Stomach (tissue), 9 donors: ENCODE measurements around the gene PGLYRP3. TPM values are rescaled to one million over a fixed set of nuclear protein-coding genes. Genes with fewer than 3 reads are reported as not detected.

ENCODE experiments used
- DNase-seq, 2 donors: peaks; one replicate each; pipeline versions ENCODE4 v3.0.0 to v3.0.0-alpha.2; 2013 to 2019
- H3K27ac ChIP-seq, 5 donors: fragments of 200-600 bp in 4 of 5; sonication (generic) in 4 of 5; one replicate each; pipeline ENCODE4 v1.5.1; 2013 to 2019; ENCODE audit warnings: mild to moderate bottlenecking in 1 of 5, moderate library complexity in 1 of 5
- H3K27me3 ChIP-seq, 3 donors: fragments of 200-600 bp; sonication (generic); one replicate each; pipeline ENCODE4 v1.5.1; 2017 to 2019; ENCODE audit warnings: mixed run types in 1 of 3
- H3K36me3 ChIP-seq, 4 donors: fragments of 200-600 bp; sonication (generic); 1 replicate in 3 of 4; 2 replicates in 1 of 4; pipeline ENCODE4 v1.5.1; 2016 to 2019
- H3K4me1 ChIP-seq, 4 donors: fragments of 200-600 bp; sonication (generic); one replicate each; pipeline ENCODE4 v1.5.1; 2016 to 2019
- H3K4me3 ChIP-seq, 4 donors: fragments of 200-600 bp; sonication (generic) in 3 of 4; one replicate each; pipeline ENCODE4 v1.5.1; 2016 to 2019; ENCODE audit warnings: mild to moderate bottlenecking in 1 of 4
- H3K9me3 ChIP-seq, 4 donors: fragments of 200-600 bp; sonication (generic); one replicate each; pipeline ENCODE4 v1.5.1; 2016 to 2019
- CTCF ChIP-seq, 7 experiments: fragments of 450-650 bp in 4 of 7; fragments of 200-600 bp in 3 of 7; sonication (generic) in 3 of 7; IDR thresholded peaks; one replicate each; pipeline ENCODE4 v1.5.1; 2016 to 2019; ENCODE audit warnings: antibody characterized with exemption in 7 of 7, control low read depth in 2 of 7, mild to moderate bottlenecking in 1 of 7
- EP300 ChIP-seq: sonication (generic); formaldehyde crosslinking; IDR thresholded peaks from one replicate; pipeline ENCODE4 v1.6.1; 2017; ENCODE audit warnings: antibody characterized with exemption
- POLR2A ChIP-seq, 4 donors: fragments of 450-650 bp; IDR thresholded peaks; one replicate each; pipeline ENCODE4 v1.6.1; 2016; ENCODE audit warnings: antibody characterized with exemption in 4 of 4, control low read depth in 2 of 4, mild to moderate bottlenecking in 1 of 4, moderate library complexity in 1 of 4
- POLR2AphosphoS5 ChIP-seq, 3 donors: sonication (generic); formaldehyde crosslinking; IDR thresholded peaks; one replicate each; pipeline ENCODE4 v1.6.1; 2016; ENCODE audit warnings: antibody characterized with exemption in 3 of 3
- WGBS, 5 donors: extraction: QIAGEN DNeasy Blood & Tissue Kit in 3 of 5; methylation state at CpG; one replicate each; pipeline versions ENCODE4 v1.1.5 to v1.1.7; 2013 to 2018; 5-methylcytosine and 5-hydroxymethylcytosine counted together
- intact Hi-C: fragments of 100-400 bp; cut with DNase I; formaldehyde crosslinking; loops from one replicate; pipeline ENCODE4 v1.15.1; 2023; ENCODE audit warnings: low total_unique reads
- polyA plus RNA-seq, 3 donors: library from polyadenylated mRNA; stranded (reverse); fragments of 200-250 nt; gene quantifications; one replicate each; pipeline ENCODE4 v1.2.3, GENCODE V29; 2013
- total RNA-seq, 5 donors: library from RNA; depleted of rRNA; stranded (reverse); fragments of >200 nt; gene quantifications; one replicate each; pipeline versions ENCODE4 v1.1.0 to v1.2.3, GENCODE V29; 2014 to 2016
- donor health status: healthy with polysubstance abuse.
- donor health status: Bipolar disorder and iron deficiency.
- donor health status: healthy.

The PGLYRP3 gene
- total and polyA plus RNA-seq, 8 donors: 1.6 TPM; not detected in 7

- H3K27me3 ChIP-seq: peaks cover 0 to 59% (median 14%) of the 10 kb centered on the region in 3 donors
- H3K4me3 ChIP-seq: no peak overlapping the region
- WGBS, 5 donors: 36 to 45% (median 44%) methylated on average over 8 of the region's 8 CpGs
- no peaks in the 10 kb centered on the region for H3K36me3 ChIP-seq
- DNase-seq: peak in 1 of 2 donors; percentile 9
- intact Hi-C loops: no loop called here
- H3K9me3 ChIP-seq: no peaks in the 10 kb centered on the region
- H3K27ac ChIP-seq: no peak overlapping the region
- no peaks in the 10 kb centered on the region for H3K4me1 ChIP-seq
- TF ChIP-seq POLR2A (IDR thresholded peaks at IDR 0.05) (no peak), CTCF (IDR thresholded peaks at IDR 0.05) (no peak), POLR2AphosphoS5 (IDR thresholded peaks at IDR 0.05) (no peak), EP300 (no peak)
These were observed 20.6 kb downstream of the PGLYRP3 start for GRCh38 chr1:153292185-153292584.

GRCh38 chr1:153291514-153291913 is 21.2 kb downstream of the PGLYRP3 start:
- H3K36me3 ChIP-seq: no peaks in the 10 kb centered on the region
- no peaks in the 10 kb centered on the region for H3K9me3 ChIP-seq
- no peak for DNase-seq
- intact Hi-C loops: no loop called here
- TF ChIP-seq POLR2AphosphoS5 (IDR thresholded peaks at IDR 0.05) (no peak), EP300 (no peak), CTCF (IDR thresholded peaks at IDR 0.05) (no peak), POLR2A (IDR thresholded peaks at IDR 0.05) (no peak)
- H3K27me3 ChIP-seq: peaks cover 0 to 54% (median 10%) of the 10 kb centered on the region in 3 donors
- H3K4me1 ChIP-seq: no peaks in the 10 kb centered on the region
- no peak overlapping the region for H3K27ac ChIP-seq
- WGBS, 5 donors: 76 to 89% (median 85%) methylated on average over 5 of the region's 5 CpGs
- no peak overlapping the region for H3K4me3 ChIP-seq

GRCh38 chr1:153288634-153289275 is 24.0 kb downstream of the PGLYRP3 start:
- H3K36me3 ChIP-seq: no peaks in the 10 kb centered on the region

GRCh38 chr1:153277852-153278251 is 34.9 kb downstream of the PGLYRP3 start:
- peak in 5 of 7 experiments; percentile 29 to 58 (median 44) for TF ChIP-seq CTCF (IDR thresholded peaks at IDR 0.05)
- TF ChIP-seq POLR2AphosphoS5 (IDR thresholded peaks at IDR 0.05): peak in 1 of 3 donors; percentile 4
- TF ChIP-seq POLR2A (IDR thresholded peaks at IDR 0.05): no peak
- Histone ChIP-seq H3K4me1 (no peaks in the 10 kb centered on the region), H3K4me3 (no peak overlapping the region), H3K27me3 (peaks cover 0 to 25% (median 0%) of the 10 kb centered on the region in 3 donors), H3K36me3 (no peaks in the 10 kb centered on the region), H3K9me3 (no peaks in the 10 kb centered on the region), H3K27ac (no peak overlapping the region)
- intact Hi-C loops: no loop called here
- DNase-seq: peak; percentile 51 to 57
- 7 to 11% (median 9%) methylated on average over 2 of the region's 2 CpGs for WGBS, 5 donors

More at GRCh38 chr1:153288634-153289275, 24.0 kb downstream of the PGLYRP3 start:
- peak in 3 of 7 experiments; percentile 10 to 20 (median 17) for TF ChIP-seq CTCF (IDR thresholded peaks at IDR 0.05)
- TF ChIP-seq POLR2AphosphoS5 (IDR thresholded peaks at IDR 0.05): no peak
- no peak for TF ChIP-seq POLR2A (IDR thresholded peaks at IDR 0.05)
- WGBS, 5 donors: 55 to 69% (median 66%) methylated on average over 10 to 11 of the region's 11 CpGs
- peak in 1 of 2 donors; percentile 19 for DNase-seq
- H3K27ac ChIP-seq: no peak overlapping the region
- no peaks in the 10 kb centered on the region for H3K4me1 ChIP-seq
- intact Hi-C loops: no loop called here
- no peaks in the 10 kb centered on the region for H3K9me3 ChIP-seq
- H3K27me3 ChIP-seq: peaks cover 0 to 30% (median 5%) of the 10 kb centered on the region in 3 donors
- no peak overlapping the region for H3K4me3 ChIP-seq
